T follicular helper cell (primary cell): ENCODE measurements around the gene ZNF783.
"Not testable (repeated sequence)": the region's sequence is repeated elsewhere in the genome, so short reads cannot be mapped to it uniquely, and the experiment has no call there.

Experiments used
- DNase-seq: peaks from one replicate; pipeline ENCODE4 v3.0.0-alpha.2; 2020; ENCODE audit warnings: low read depth

ZNF783 gene

DNA sequence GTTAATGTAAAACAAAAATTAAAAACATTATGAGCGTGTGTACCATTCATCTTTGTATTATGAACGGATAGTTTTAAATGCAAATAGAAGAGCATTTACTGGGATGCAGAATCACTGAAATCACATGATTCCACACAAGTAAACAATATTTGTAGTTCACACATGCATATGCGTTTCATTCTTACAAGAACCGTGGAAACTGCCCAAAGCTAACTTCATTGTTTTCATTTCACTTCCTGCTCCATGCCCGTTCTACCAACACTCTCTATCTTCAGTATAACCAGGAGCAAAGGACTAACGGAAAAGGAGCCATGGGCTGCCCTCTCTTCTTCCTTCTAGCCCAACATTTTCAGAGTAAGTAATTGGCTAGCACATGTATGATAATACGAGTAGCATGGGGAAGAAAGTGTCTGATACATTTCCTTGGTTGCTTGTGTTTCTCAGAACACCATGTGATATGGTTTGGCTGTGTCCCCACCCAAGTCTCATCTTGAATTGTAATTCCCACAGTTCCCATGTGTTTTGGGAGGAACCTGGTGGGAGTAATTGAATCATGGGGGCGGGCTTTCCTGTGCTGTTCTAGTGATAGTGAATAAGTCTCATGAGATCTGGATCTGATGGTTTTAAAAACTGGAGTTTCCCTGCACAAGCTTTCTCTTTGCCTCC, 38.8 kb downstream of the ZNF783 start:
- no peak for DNase-seq

DNA sequence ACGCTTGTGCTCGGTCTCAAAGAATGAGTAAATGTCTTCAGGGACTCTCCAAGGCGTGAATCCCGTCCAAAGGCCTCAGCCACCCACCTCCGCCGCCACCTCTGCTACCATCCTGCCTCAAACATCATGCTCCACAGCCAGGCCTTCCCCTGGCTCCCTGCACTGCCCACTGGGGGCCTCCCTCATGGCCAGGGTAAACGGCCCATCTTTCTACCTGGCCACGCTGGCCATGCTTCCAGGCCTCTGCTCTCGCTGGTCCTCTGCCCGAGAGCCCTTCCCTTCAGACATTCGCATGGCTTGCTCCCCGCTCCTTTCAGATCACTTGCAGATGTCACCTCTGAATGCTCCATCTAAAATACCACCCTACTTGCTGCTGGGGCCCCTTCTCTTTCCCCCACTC, 40.2 kb downstream of the ZNF783 start:
- DNase-seq = no peak

DNA sequence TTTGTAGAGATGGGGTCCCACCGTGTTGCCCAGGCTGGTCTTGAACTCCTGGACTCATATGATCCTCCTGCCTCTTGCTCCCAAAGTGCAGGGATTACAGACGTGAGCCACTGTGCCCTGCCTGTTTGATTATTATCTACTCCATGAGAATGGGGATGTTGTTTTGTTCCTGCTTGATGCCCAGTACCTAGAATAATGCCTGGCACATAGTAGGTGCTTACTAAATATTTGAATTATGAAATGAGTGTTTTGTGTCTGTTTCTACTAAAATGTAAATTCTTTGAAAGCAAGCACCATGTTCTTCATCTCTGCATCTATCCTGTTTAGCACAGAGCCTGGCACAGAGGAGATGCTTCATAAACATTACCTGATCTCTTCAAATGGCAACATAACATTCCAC, 40.9 kb downstream of the ZNF783 start:
- no peak for DNase-seq

DNA sequence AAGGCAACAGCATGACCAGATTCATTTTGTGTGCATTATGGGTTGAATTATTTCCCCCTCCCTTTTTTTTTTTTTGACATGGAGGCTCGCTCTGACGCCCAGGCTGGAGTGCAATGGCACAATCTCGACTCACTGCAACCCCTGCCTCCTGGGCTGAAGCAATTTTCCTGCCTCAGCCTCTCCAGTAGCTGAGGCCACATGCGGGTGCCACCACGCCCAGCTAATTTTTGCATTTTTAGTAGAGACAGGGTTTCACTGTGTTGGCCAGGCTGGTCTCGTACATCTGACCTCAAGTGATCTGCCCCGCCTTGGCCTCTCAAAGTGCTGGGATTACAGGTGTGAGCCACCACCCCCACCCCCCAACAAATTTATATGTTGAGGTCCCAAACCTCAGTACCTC, 42.0 kb downstream of the ZNF783 start:
- DNase-seq = no peak

DNA sequence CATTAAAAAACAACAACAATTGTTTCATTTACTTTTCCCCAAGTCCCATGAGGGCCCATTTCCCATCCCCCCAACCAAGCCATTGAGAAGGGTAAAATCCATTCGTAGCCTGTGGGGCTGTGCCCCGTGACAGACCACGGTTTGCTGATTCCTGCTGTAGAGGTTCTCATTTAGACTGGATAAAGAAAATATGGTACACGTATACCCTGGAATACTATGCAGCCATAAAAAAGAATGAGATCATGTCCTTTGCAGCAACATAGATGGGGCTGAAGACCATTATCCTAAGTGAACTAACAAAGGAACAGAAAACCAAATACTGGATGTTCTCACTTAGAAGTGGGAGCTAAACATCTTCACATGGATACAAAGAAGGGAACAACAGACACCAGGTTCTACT, 44.9 kb downstream of the ZNF783 start:
- DNase-seq = no peak

DNA sequence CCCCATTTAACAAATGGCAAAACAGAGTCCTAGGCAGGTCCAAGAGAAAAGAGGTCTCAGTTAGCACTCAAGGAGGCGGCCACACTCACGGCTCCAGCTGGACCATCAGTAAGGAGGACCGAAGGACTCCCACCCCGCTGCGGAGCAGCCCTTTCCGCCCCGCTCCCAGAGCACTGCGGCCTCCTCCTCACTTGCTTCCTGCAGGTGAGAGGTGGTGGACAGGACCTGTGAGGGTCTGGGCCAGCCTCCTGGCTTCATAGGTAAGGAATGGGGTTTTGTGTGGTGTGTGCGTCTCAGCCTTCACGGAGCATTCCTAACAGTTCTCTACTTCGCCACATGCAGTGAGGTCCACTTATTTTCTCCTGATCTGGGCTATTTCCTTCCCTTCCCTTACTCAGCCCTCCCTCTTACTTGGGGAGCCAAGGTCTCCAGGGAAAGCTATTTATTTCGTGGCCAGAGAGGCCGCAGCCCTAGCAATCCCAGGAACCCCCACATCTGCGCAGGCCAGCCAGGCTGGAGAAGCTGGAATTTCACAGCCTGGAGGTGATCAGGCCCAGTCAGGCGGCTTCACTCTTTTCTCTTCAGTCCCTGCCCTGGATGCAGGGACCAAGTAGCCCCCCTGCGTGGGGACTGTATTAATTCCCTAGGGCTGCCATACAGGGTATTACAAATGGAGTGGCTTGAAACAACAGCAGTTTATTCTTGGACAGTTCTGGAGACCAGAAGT, 45.9 kb downstream of the ZNF783 start:
- DNase-seq = no peak

DNA sequence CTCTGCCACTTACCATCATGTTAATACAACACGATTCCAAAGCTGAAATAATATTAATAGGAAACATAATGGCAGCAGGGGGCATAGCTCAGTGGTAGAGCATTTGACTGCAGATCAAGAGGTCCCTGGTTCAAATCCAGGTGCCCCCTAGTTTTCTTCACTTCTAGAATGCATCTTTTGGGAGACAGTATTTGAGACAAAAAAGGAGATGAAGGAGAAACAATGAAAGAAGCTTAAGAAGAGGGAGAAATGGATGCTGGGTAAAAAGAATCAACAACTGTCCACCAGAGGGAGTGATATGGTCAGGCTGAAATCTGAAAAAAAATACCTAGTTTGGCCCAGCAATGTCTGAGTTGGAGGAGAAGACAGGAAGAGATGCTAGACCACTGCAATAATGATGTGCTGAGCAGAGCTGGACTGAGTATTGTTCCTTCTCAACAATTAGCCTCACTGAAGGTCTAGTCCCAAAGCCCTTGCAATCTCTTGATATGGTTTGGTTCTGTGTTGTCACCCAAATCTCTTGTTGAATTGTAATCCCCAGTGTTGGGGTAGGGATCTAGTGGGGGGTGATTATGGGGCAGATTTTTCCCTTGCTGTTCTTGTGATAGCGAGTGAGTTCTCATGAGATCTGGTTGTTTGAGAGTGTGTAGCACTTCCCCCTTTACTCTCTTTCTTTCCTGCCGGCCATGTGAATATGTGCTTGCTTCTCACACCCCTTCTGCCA, 48.3 kb downstream of the ZNF783 start:
- DNase-seq = no peak

DNA sequence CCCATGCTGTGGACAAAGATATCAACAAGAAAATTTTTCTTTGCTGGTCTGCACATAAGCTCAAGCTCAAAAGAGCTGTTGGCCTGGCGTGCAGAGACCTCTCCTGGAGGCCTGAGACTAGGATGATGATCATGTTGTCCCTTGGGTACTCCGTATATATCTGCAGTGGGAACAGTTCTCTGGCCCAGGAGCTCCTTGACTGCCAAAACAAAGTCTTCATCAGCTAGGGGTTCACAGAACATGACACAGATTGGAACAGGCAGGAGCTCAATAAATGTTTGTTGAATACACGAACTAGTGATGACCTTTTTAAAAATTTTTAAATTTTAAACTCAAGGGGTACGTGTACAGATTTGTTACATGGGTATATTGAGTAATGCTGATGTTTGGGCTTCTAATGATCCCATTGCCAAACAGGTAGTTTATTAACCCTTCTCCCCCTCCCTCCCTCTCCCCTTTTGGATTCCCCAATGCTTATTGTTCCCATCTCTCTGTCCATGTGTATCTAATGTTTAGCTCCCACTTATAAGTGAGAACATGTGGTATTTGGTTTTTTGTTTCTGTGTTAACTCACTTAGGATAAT, 49.1 kb downstream of the ZNF783 start:
- DNase-seq = no peak

DNA sequence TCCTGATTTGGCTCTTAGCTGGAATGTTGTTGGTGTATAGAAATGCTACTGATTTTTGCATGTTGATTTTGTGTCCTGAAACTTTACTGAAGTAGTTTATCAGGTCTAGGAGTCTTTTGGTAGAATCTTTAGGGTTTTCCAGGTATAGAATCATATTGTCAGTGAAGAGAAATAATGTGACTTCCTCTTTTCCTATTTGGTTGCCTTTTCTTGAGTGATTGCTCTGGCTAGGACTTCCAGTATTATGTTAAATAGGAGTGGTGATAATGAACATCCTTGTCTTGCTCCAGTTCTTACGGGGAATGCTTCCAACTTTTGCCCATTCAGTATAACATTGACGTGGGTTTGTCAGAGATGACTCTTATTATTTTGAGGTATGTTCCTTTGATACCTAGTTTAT, 52.0 kb downstream of the ZNF783 start:
- no peak for DNase-seq

DNA sequence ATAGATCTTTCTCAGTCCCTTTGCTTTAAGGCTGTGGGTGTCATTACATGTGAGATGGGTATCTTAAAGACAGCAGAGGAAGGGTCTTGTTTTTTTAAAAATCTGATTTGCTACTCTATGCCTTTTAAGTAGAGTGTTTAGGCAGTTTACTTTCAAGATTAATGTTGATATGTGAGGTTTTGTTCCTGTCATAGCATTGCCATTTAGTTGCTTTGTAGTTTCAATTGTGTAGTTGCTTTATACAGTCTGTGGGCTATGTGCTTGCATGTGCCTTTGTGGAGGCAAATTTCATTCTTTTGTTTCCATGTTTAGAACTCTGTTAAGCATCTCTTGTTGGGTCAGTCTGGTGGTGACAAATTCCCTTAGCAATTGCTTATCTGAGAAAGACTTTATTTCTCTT, 54.6 kb downstream of the ZNF783 start:
- DNase-seq = no peak

DNA sequence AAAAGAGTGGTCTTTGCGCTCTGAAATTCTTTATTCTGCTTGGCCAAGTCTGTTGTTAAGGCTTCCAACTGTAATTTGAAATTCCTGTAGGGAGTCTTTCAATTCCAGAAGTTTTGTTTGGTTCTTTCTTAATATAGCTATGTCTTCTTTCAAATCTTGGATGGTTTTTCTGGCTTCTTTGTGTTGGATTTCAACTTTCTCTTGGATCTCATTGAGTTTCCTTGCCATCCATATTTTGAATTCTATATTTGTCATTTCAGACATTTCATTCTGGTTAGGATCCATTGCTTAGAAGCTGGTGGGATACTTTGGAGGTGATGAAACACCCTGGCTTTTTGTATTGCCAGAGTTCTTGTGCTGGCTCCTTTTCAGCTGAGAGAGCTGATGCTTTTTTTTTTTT, 55.5 kb downstream of the ZNF783 start:
- DNase-seq = no peak

DNA sequence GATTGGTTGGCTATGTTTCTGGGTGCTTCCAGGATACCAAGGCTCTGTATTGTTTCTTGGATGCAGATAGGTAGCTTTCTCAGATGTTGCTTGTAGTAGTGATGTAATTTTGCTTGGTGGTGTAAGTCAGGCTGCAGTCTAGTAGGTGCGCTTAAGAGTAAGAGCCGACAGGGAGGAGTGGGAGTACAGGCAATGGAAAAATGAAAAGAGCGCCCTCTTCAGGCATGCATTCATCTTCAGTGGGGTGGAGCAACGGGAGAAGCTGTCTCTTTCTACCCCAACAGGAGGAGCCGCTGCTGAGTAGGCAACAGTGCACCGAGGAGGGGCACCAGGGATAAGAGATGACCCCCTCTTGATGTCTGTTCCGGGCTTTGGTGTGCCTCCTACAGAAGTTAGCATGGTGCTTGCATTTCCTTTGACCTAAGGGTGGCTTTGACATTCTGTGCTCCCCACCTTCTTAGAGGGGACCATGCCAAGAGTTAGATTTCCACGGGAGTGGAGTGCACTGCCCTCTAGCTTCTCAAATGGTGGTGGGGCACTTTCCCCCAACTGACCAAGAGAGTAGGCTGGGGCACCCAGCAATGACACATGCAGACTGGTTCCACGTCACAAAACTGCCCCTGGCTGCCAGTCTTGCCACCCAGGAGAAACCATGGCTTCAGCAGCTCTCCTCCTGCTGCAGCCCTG, 56.1 kb downstream of the ZNF783 start:
- DNase-seq = no peak

DNA sequence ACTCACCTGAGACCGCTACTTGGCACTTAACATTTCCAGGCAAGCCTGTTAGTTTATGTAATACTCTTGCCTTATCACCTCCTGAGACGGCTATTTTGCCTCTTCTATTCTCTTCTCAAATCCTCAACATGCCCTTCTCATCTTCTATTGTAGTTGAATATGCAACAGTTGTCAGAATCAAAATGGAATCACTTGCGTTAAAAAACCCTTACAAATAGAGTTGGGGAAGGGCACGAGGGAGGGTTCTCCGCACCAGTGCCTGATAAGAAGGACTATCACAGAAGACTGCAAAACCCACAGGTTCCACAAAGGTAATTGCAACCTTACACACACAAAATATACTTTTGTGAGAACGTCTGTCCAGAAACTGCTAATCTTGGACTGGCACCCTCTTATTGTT, 57.4 kb downstream of the ZNF783 start:
- DNase-seq = no peak

DNA sequence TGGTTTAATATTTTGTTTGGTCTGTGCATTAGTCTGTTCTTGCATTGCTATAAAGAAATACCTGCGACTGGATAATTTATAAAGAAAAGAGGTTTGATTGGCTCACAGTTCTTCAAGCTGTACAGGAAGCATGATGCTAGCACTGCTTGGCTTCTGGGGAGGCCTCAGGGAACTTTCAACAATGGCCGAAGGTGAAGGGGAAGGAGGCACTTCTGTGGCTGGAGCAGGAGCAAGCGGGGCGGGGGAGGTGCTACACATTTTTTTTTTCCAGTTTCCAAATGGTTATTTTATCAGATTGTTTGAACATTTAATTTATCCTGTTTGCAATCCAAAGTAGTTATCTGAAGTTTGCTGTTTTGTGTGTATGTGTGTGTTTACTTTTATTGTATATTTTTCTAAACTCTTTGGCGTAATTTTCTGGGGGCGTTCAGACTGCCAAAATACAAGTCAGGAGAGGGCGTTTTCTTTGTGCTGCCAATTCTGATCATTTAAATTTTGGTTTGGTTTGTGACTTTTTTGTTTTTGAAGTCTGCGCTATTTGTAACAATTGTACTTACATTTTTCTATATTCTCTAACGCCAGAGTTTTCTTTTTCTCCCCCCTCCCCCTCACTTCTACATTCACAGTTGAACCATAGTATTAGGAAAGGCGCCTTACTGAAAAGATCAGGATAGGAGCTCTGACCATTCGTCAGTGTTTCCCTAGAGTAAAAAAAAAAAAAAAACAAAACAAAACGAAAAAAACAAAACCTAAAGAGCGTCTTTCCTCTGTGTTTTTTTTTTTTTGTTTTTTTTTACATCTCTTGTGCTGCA, 58.5 kb downstream of the ZNF783 start:
- no peak for DNase-seq

DNA sequence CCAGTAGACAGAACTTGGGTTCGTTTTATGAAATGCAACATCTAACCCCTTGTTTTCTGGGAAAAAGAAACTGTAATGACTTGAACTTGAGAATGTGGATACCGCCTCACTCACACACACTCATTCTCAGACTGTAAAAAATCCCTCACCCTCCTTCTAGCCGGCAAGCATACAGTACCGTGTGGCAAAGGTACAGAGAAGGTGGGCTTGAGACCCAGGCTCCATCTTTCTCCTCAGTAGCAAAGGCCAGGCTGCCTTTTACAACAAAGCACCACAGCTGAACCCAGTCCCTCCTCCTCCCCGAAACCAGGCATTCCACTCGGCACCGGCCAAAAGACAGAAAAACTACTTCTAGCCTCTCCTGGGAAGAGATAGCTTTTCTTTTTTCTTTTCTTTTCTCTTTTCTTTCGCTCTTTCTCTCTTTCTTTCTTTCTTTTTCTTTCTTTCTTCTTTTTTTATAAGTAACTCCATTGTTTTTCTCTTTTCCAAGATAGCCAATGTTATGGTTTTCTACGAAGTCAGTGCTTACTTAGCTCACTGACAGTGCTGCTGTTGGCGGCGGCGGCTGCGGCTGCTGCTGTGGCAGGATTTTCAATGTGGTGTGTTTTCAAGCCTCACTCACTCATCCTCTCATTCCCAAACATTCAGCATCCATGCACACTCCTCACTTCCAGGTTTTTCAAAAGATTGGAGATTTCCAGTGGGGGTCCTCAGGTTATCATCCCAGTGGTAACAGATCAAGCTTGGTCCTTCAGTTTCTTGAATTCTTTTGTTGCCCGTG, 59.3 kb downstream of the ZNF783 start:
- DNase-seq = not testable (repeated sequence)

DNA sequence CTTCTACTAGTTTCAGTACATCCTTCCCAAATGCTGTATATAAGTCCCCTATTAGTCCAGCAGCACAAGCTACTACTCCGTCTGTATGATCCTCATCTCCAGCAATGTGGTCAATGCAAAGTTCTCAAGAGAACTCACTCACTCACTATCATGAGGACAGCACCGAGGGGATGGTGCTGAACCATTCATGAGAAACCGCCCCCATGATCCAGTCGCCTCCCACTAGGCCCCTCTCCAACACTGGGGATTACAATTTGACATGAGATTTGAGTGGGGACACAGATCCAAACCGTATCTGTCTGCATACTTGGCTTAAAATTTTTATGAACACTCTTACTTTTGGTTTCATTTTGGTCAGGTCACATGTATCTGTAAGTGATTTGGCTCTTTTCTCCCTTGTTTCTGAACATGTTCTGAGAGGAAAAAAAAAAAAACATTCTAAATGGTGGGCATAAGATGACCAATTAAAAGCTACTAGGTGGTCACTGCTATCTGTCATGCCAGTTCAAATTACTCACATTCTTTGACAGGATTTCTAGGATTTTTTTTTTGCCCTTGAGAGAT, 60.1 kb downstream of the ZNF783 start:
- DNase-seq = no peak

DNA sequence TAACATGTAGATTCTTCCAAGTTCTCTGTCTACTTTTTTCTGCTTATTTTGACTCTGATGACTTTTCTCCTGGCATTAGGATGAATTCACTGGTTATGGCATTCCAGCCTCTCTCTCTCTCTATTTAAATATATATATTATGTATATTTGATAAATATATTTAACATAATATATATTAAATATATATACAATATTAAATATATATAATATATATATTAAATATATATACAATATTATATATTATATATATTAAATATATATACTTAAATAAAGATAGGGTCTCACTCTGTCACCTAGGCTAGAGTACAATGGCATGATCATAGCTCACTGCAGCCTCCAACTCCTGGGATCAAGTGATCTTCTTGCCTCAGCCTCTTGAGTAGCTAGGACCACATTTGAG, 60.7 kb downstream of the ZNF783 start:
- DNase-seq = no peak

DNA sequence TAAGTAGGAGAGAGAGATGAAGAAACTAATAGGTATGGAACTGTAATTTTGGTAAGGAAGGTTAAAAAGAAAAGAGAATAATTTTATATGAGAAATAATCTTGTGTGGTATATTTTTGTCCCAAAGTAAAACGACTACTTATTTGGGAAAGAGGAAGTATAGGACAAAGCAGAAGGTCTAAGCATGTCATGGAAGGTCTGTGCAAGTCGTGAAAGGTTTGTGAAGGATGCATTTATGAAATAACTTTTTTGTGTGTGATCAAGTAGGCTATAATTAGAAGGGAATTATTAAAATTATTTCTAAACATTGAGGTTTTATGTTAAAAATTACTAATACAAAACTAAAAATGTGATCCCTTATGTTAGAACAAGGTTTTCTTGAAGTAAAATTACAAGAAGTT, 63.3 kb downstream of the ZNF783 start:
- DNase-seq = no peak

DNA sequence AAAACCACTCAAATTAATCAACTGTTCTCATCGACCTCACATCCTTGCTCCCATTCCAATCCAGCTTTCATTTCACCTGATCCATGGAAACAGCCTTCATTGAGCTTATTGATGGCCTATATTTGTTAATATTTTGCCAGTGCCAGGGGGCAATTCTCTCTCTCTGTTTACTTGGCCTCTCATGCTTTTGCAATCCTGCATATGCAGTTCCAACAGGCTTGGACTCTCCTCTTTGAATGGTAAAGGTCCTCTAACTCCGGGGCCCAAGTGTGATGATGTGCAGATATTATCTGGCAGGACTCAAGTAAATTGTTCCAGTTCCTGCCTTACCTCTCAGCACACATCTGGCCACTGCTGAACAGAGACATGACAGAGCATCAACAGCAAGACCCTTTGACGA, 67.3 kb downstream of the ZNF783 start:
- DNase-seq = no peak

DNA sequence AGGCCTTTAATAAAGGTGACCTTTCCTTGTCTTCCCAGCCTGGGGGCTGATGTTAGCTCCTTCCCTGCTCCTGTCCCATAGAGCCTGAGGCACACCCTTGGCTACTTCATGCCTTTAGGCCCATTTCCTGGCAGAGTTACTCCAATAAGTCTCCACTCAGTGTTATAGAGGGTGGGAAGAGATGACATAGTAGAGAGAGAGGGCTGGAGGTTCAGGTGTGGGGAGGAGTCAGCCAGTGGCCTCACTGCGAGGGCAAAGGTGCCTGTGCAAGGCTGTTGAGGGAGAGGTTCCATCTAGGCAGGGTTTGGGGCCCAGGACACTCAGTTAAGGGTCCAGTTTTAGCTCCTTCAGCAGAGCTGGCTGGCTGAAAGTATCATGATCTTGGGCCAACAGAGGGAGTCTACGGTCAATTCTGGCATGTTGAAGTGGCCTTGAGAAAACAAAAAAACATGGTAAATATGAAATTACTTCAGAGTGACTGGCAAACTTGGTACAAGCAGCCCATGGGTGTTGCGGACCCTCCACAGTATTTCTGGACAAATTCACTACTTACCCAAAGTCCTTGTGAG, 67.9 kb downstream of the ZNF783 start:
- DNase-seq = no peak
